ENCODE measurements around the gene HYLS1.
"Not testable (repeated sequence)": the region's sequence is repeated elsewhere in the genome, so short reads cannot be mapped to it uniquely, and the experiment has no call there.

Gene HYLS1

GRCh38 chr11:125902927-125903710 lies 15.7 kb downstream of the HYLS1 start, which contains the start of gene PUS3:
PUS3 (minus strand) TSS chr11:125903206; CDS start chr11:125896284, 6,922 bp downstream.
- peak; percentile 65 for DNase-seq (ENCODE audit: low read depth, low spot score)

- DNase-seq (ENCODE audit: low read depth, low spot score) = no peak
These were observed 16.5 kb downstream of the HYLS1 start, which contains the start of gene DDX25 for GRCh38 chr11:125903711-125904659. DDX25 (plus strand) TSS chr11:125904508; CDS start chr11:125904518, 10 bp downstream.

- no peak for DNase-seq (ENCODE audit: low read depth, low spot score)
These were observed 17.2 kb downstream of the HYLS1 start for GRCh38 chr11:125904678-125905077.

- no peak for DNase-seq (ENCODE audit: low read depth, low spot score)
These were observed 22.9 kb downstream of the HYLS1 start for GRCh38 chr11:125910226-125910849.

GRCh38 chr11:125914601-125915000 lies 27.1 kb downstream of the HYLS1 start:
- not testable (repeated sequence) for DNase-seq (ENCODE audit: low read depth, low spot score)

- DNase-seq (ENCODE audit: low read depth, low spot score) = no peak
These were observed 29.3 kb downstream of the HYLS1 start for GRCh38 chr11:125916683-125917347.

- DNase-seq (ENCODE audit: low read depth, low spot score) = no peak
These were observed 30.8 kb downstream of the HYLS1 start for GRCh38 chr11:125918140-125918840.

GRCh38 chr11:125921042-125921441 lies 33.6 kb downstream of the HYLS1 start:
- DNase-seq (ENCODE audit: low read depth, low spot score) = no peak

GRCh38 chr11:125922156-125922555 lies 34.7 kb downstream of the HYLS1 start:
- DNase-seq (ENCODE audit: low read depth, low spot score) = no peak

GRCh38 chr11:125923012-125923579 lies 35.6 kb downstream of the HYLS1 start:
- peak; percentile 53 for DNase-seq (ENCODE audit: low read depth, low spot score)

- DNase-seq (ENCODE audit: low read depth, low spot score) = no peak
These were observed 36.2 kb downstream of the HYLS1 start for GRCh38 chr11:125923633-125924032.

- no peak for DNase-seq (ENCODE audit: low read depth, low spot score)
These were observed 37.0 kb downstream of the HYLS1 start for GRCh38 chr11:125924384-125925007.

- no peak for DNase-seq (ENCODE audit: low read depth, low spot score)
These were observed 37.8 kb downstream of the HYLS1 start for GRCh38 chr11:125925247-125925740.

- DNase-seq (ENCODE audit: low read depth, low spot score) = no peak
These were observed 38.3 kb downstream of the HYLS1 start for GRCh38 chr11:125925804-125926203.

- DNase-seq (ENCODE audit: low read depth, low spot score) = no peak
These were observed 39.2 kb downstream of the HYLS1 start for GRCh38 chr11:125926682-125927081.

- DNase-seq (ENCODE audit: low read depth, low spot score) = no peak
These were observed 42.1 kb downstream of the HYLS1 start for GRCh38 chr11:125929445-125930075.

GRCh38 chr11:125930076-125930450 lies 42.6 kb downstream of the HYLS1 start:
- DNase-seq (ENCODE audit: low read depth, low spot score) = no peak

GRCh38 chr11:125931116-125931515 lies 43.6 kb downstream of the HYLS1 start:
- DNase-seq (ENCODE audit: low read depth, low spot score) = no peak

- no peak for DNase-seq (ENCODE audit: low read depth, low spot score)
These were observed 44.2 kb downstream of the HYLS1 start for GRCh38 chr11:125931668-125932067.
